ENCODE data around the gene SGMS1.

DNA sequence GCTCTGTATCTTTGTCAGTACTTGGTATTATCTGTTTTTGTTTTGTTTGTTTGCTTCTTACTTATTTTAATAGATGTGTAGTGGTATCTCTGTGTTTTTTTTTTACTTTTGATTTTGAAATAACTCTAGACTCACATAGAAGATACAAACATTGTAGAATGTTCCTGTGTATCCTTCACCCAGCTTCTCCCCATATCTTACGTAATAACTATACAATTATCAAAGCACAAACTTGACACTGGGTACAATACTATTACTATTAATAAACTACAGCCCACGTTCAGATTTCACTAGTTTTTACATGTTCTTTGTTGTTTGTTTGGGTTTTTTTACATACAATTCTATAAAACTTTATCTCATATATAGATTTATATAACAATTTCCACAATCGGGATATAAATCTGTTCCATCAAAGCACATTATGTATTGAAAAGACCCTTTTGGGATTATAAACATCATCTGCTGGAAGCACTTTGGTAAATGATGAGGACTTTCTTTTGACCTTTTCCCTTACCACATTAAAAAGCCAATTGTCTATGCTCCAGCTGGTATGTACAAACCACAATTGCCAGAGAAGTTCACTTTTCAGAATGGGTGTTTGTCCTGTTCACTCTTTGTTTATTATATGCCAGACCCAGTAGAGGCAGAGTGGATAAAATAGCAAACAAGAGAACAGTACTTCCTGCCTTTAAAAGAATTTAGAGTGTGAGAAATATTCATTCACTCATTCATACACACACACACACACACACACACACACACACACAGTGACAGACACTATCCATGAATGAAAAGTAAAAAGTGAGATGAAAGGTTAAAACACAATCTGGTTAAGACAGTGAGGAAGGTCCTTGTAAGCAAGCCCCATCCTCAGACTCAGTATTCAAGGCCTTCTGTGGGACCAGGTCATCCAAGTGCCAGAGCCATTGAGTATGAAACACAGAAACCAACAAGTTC, 113.0 kb downstream of the SGMS1 start:
- no peak for TF ChIP-seq EZH2phosphoT487 (IDR thresholded peaks at IDR 0.05; ENCODE audit: low read depth)
- TF ChIP-seq, protein P1, sequence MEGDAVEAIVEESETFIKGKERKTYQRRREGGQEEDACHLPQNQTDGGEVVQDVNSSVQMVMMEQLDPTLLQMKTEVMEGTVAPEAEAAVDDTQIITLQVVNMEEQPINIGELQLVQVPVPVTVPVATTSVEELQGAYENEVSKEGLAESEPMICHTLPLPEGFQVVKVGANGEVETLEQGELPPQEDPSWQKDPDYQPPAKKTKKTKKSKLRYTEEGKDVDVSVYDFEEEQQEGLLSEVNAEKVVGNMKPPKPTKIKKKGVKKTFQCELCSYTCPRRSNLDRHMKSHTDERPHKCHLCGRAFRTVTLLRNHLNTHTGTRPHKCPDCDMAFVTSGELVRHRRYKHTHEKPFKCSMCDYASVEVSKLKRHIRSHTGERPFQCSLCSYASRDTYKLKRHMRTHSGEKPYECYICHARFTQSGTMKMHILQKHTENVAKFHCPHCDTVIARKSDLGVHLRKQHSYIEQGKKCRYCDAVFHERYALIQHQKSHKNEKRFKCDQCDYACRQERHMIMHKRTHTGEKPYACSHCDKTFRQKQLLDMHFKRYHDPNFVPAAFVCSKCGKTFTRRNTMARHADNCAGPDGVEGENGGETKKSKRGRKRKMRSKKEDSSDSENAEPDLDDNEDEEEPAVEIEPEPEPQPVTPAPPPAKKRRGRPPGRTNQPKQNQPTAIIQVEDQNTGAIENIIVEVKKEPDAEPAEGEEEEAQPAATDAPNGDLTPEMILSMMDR (IDR thresholded peaks at IDR 0.05; ENCODE audit: low read depth, low read length): no peak
